ENCODE data around the gene PDZRN3. TPM values are rescaled to one million over a fixed set of nuclear protein-coding genes. Genes with fewer than 3 reads are reported as not detected.

The PDZRN3 gene
- total and polyA plus RNA-seq, 4 donors, result 7.3 to 36.4 (median 16.3) TPM

DNA sequence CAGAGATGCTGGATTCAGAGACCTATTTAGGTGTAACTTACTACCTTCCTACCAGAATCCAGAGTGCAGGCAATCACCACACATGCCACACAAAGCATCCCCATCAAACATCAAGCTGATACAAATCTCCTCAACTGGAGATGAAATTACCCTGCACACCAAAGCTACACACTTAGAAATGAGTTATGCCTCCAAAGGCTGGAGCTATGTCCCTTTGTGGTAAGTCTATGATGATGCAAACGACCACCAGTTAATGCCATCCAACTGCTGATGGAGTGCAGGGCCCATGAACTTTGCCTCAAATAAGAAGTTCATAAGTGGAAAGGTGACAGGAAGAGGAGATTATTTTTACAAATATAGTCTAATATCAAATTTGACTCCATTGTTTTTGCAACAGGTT, 38.1 kb downstream of the PDZRN3 start:
- no peak overlapping the region for H3K9ac ChIP-seq (ENCODE audit: insufficient read depth in 1 of 2, low read length in 2 of 2)
- no peaks in the 10 kb centered on the region for H3K9me3 ChIP-seq (ENCODE audit: control insufficient read depth in 4 of 4, insufficient read depth in 3 of 4, low read length in 3 of 4)
- no peak for DNase-seq
- H3K4me1 ChIP-seq (ENCODE audit: control insufficient read depth in 5 of 5, insufficient read depth in 5 of 5, low read length in 5 of 5), result peaks cover 0 to 22% (median 14%) of the 10 kb centered on the region in 5 donors
- TF ChIP-seq, protein P1, sequence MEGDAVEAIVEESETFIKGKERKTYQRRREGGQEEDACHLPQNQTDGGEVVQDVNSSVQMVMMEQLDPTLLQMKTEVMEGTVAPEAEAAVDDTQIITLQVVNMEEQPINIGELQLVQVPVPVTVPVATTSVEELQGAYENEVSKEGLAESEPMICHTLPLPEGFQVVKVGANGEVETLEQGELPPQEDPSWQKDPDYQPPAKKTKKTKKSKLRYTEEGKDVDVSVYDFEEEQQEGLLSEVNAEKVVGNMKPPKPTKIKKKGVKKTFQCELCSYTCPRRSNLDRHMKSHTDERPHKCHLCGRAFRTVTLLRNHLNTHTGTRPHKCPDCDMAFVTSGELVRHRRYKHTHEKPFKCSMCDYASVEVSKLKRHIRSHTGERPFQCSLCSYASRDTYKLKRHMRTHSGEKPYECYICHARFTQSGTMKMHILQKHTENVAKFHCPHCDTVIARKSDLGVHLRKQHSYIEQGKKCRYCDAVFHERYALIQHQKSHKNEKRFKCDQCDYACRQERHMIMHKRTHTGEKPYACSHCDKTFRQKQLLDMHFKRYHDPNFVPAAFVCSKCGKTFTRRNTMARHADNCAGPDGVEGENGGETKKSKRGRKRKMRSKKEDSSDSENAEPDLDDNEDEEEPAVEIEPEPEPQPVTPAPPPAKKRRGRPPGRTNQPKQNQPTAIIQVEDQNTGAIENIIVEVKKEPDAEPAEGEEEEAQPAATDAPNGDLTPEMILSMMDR (IDR thresholded peaks at IDR 0.05; ENCODE audit: control extremely low read depth, extremely low read depth), result no peak
- H3K36me3 ChIP-seq (ENCODE audit: control insufficient read depth in 4 of 4, insufficient read depth in 4 of 4, low read length in 4 of 4), result peaks cover 0 to 17% (median 0%) of the 10 kb centered on the region in 4 donors
- H3K4me3 ChIP-seq, result no peak overlapping the region
- H3K27ac ChIP-seq (ENCODE audit: low read depth in 1 of 2, low read length in 1 of 2), result peak overlapping the region in 1 of 2 donors; percentile 61
- ATAC-seq (ENCODE audit: insufficient read depth, low FRiP score), result no peak
- WGBS, 2 donors, result 78 to 81% methylated on average over 1 of the region's 1 CpG
- no peaks in the 10 kb centered on the region for H3K27me3 ChIP-seq (ENCODE audit: control insufficient read depth in 3 of 3, insufficient read depth in 3 of 3, low read length in 2 of 3)

DNA sequence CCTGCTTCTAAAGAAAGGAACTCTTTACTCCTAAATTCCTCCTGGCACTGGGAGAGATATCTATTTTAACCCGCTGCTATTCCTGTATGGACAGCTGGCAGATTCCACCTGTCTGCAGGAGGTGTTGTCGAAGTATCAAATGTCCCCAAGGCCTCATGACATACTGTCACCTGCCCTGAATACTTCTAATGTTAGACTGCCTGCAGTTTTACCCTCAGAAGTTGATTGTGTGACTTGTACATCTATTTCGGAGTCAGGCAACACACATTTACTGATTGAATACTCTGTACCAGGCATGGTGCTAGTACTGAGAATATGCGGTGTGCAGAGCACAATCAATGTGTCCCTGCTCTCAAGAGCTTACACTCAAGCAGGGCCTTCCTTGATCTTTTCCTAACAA, 38.6 kb downstream of the PDZRN3 start:
- H3K4me3 ChIP-seq, result no peak overlapping the region
- DNase-seq, result no peak
- no peaks in the 10 kb centered on the region for H3K27me3 ChIP-seq (ENCODE audit: control insufficient read depth in 3 of 3, insufficient read depth in 3 of 3, low read length in 2 of 3)
- no peak for ATAC-seq (ENCODE audit: insufficient read depth, low FRiP score)
- no peaks in the 10 kb centered on the region for H3K9me3 ChIP-seq (ENCODE audit: control insufficient read depth in 4 of 4, insufficient read depth in 3 of 4, low read length in 3 of 4)
- H3K36me3 ChIP-seq (ENCODE audit: control insufficient read depth in 4 of 4, insufficient read depth in 4 of 4, low read length in 4 of 4), result peaks cover 0 to 21% (median 0%) of the 10 kb centered on the region in 4 donors
- 90 to 92% methylated on average over 4 of the region's 4 CpGs for WGBS, 2 donors
- TF ChIP-seq, protein P1 (IDR thresholded peaks at IDR 0.05; ENCODE audit: control extremely low read depth, extremely low read depth), result no peak
- no peak overlapping the region for H3K9ac ChIP-seq (ENCODE audit: insufficient read depth in 1 of 2, low read length in 2 of 2)
- peak overlapping the region in 1 of 2 donors; percentile 61 for H3K27ac ChIP-seq (ENCODE audit: low read depth in 1 of 2, low read length in 1 of 2)
- peaks cover 0 to 18% (median 10%) of the 10 kb centered on the region in 5 donors for H3K4me1 ChIP-seq (ENCODE audit: control insufficient read depth in 5 of 5, insufficient read depth in 5 of 5, low read length in 5 of 5)

- Histone ChIP-seq H3K27ac (ENCODE audit: low read depth in 1 of 2, low read length in 1 of 2) (no peak overlapping the region), H3K9me3 (ENCODE audit: control insufficient read depth in 4 of 4, insufficient read depth in 3 of 4, low read length in 3 of 4) (no peaks in the 10 kb centered on the region), H3K4me1 (ENCODE audit: control insufficient read depth in 5 of 5, insufficient read depth in 5 of 5, low read length in 5 of 5) (peaks cover 0 to 27% (median 12%) of the 10 kb centered on the region in 5 donors), H3K36me3 (ENCODE audit: control insufficient read depth in 4 of 4, insufficient read depth in 4 of 4, low read length in 4 of 4) (peaks cover 0 to 21% (median 0%) of the 10 kb centered on the region in 4 donors), H3K27me3 (ENCODE audit: control insufficient read depth in 3 of 3, insufficient read depth in 3 of 3, low read length in 2 of 3) (no peaks in the 10 kb centered on the region), H3K4me3 (no peak overlapping the region), H3K9ac (ENCODE audit: insufficient read depth in 1 of 2, low read length in 2 of 2) (no peak overlapping the region)
- ATAC-seq (ENCODE audit: insufficient read depth, low FRiP score) (no peak), DNase-seq (no peak)
- TF ChIP-seq, protein P1 (IDR thresholded peaks at IDR 0.05; ENCODE audit: control extremely low read depth, extremely low read depth), result no peak
Measured at GRCh38 chr3:73584873-73585272, 39.9 kb downstream of the PDZRN3 start.

DNA sequence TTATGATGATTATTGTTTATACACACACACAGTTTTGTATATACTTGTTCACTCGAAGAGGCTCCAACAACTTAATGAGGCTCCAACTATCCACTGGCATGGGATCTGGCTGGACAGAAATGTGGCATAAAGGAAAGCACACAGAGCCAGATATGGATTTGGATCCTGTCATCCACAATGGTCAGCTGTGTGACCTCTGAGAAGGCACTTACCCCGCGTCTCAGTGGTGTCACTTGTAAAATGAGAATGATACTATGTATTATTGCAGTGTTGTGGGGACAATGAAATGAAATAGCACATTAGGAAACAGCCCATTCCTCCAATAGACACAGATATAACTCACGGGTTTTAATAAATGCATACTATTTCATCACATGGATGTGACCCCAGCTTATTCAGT, 42.2 kb downstream of the PDZRN3 start:
- no peak overlapping the region for H3K9ac ChIP-seq (ENCODE audit: insufficient read depth in 1 of 2, low read length in 2 of 2)
- peak overlapping the region in 1 of 2 donors; percentile 29 for H3K27ac ChIP-seq (ENCODE audit: low read depth in 1 of 2, low read length in 1 of 2)
- no peak overlapping the region for H3K4me3 ChIP-seq
- no peaks in the 10 kb centered on the region for H3K27me3 ChIP-seq (ENCODE audit: control insufficient read depth in 3 of 3, insufficient read depth in 3 of 3, low read length in 2 of 3)
- ATAC-seq (ENCODE audit: insufficient read depth, low FRiP score) (no peak), DNase-seq (no peak)
- no peaks in the 10 kb centered on the region for H3K9me3 ChIP-seq (ENCODE audit: control insufficient read depth in 4 of 4, insufficient read depth in 3 of 4, low read length in 3 of 4)
- peaks cover 0 to 33% (median 12%) of the 10 kb centered on the region in 5 donors for H3K4me1 ChIP-seq (ENCODE audit: control insufficient read depth in 5 of 5, insufficient read depth in 5 of 5, low read length in 5 of 5)
- TF ChIP-seq, protein P1 (IDR thresholded peaks at IDR 0.05; ENCODE audit: control extremely low read depth, extremely low read depth), result no peak
- 83 to 86% methylated on average over 4 of the region's 4 CpGs for WGBS, 2 donors
- H3K36me3 ChIP-seq (ENCODE audit: control insufficient read depth in 4 of 4, insufficient read depth in 4 of 4, low read length in 4 of 4), result peaks cover 0 to 14% (median 2%) of the 10 kb centered on the region in 4 donors
